UCSD-AML1 (cell line): ENCODE measurements around the gene BTNL3.
"Not testable (repeated sequence)": the region's sequence is repeated elsewhere in the genome, so short reads cannot be mapped to it uniquely, and the experiment has no call there.

Experiments
- DNase-seq: peaks from one replicate; lab custom pipeline; 2025; ENCODE audit not compliant: unreplicated experiment; lab: John Stamatoyannopoulos, UW

Gene BTNL3, protein sequence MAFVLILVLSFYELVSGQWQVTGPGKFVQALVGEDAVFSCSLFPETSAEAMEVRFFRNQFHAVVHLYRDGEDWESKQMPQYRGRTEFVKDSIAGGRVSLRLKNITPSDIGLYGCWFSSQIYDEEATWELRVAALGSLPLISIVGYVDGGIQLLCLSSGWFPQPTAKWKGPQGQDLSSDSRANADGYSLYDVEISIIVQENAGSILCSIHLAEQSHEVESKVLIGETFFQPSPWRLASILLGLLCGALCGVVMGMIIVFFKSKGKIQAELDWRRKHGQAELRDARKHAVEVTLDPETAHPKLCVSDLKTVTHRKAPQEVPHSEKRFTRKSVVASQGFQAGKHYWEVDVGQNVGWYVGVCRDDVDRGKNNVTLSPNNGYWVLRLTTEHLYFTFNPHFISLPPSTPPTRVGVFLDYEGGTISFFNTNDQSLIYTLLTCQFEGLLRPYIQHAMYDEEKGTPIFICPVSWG

DNA sequence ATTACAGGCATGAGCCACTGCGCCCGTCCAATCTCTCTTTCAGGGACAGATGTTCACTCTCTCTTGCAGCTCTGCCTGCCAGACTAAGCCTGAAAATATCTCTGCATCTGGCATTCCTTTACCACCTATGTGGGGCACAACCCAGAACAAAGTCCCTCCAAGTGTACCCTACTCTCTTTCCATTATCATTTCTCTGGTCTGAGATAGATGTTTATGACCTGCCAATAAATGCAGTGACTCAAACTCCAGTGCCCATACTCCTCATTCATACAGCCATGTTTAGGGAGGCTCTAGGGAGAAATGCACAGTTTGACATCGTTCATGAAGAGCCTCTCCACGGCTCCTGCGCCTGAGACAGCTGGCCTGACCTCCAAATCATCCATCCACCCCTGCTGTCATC lies at the start of gene BTNL3:
BTNL3 (plus strand) TSS at position 255 of the 400 bp plus-strand sequence. CDS start 183 bp downstream, outside the sequence.
- no peak for DNase-seq

GRCh38 chr5:180950291-180950949 lies 38.2 kb upstream of the BTNL3 start:
- DNase-seq: no peak

GRCh38 chr5:180959661-180960060 lies 29.0 kb upstream of the BTNL3 start:
- DNase-seq: no peak

DNA sequence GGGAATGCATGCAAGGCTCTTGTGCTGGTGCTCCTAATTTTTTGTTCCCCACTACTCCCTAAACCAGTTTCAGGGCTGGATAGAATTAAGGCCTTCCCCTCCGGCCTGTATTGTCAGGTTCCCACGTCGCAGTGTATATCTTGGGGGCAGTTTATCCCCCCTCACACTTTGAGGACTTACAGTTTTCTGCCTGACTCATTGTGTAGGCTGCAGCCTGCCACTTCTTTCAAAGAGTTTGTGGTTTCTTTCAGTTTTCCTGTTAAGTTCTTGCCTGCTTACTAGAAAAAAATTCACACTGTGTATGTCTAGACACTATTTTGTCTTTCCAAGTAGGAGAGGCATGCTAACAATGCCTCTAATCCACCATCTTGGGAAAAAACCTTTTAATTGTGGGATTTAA lies 28.4 kb upstream of the BTNL3 start:
- no peak for DNase-seq

DNA sequence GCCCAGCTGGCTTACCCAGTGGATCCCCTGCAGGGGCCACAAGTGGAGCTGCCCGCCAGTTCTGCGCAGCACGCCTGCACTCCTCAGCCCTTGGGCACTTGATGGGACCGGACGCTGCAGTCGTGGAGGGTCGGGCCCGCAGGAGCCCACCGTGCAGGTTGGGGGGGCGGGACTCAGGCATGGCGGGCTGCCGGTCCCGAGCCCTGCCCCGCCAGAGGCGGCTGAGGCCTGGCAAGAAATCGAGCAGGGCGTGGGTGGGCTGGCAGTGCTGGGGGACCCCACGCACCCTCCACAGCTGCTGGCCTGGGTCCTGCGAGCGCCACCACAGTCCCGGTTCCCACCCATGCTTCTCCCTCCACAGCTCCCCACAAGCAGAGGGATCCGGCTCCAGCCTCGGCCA lies 19.2 kb upstream of the BTNL3 start:
- DNase-seq: no peak

DNA sequence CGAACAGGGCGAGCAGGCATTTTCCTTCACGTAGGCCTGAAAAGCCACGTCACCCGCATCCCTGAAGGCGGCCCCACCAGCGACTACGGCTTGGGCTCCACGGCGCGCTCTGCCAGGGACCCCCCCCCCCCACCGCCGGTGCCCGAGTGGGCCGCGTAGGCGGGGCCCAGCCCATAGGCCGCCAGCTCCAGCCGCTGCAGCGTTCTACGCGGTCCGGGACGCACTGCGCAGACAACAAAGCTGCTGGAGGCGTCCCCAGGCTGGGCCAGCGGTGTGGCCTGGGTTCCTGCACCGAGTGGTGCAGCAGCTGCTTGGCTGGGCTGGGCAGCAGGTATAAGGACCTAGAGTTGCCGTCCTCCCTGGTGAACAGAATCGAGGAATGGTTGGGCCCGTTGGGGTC lies 18.3 kb upstream of the BTNL3 start:
- no peak for DNase-seq

- DNase-seq: no peak
Measured at GRCh38 chr5:180970875-180971274, 17.8 kb upstream of the BTNL3 start.

DNA sequence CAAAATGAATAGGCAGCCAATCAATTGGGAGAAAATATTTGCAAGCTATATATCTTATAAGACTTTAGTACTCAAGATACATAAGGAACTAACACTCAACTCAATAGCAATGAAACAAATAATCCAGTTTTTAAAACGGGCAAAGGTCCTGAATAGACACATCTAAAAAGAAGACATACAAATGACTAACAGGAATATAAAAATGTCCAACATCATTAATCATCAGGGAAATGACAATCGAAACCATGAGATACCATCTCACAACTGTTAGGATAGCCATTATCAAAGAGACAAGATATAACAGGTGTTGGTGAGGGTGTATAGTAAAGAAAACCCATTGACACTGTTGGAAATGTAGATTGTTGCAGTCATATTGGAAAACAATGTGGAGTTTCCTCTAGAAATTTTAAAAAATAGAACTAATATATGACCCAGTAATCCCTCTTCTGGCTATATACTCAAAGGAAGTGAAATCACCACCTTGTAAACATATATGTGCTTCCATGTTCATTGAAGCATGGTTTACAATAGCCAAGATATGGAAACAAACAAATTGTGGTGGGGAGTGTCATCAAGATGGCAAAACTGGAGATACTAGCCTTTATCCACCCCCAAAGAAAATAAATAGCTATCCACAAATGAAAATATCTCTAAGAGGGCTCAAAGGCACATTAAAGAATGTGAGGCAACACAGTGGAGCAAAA lies 13.9 kb upstream of the BTNL3 start:
- DNase-seq: no peak

GRCh38 chr5:180975338-180975737 lies 13.3 kb upstream of the BTNL3 start:
- no peak for DNase-seq

GRCh38 chr5:180976518-180976917 lies 12.1 kb upstream of the BTNL3 start:
- DNase-seq: no peak

- no peak for DNase-seq
Measured at GRCh38 chr5:180977852-180978251, 10.8 kb upstream of the BTNL3 start.

DNA sequence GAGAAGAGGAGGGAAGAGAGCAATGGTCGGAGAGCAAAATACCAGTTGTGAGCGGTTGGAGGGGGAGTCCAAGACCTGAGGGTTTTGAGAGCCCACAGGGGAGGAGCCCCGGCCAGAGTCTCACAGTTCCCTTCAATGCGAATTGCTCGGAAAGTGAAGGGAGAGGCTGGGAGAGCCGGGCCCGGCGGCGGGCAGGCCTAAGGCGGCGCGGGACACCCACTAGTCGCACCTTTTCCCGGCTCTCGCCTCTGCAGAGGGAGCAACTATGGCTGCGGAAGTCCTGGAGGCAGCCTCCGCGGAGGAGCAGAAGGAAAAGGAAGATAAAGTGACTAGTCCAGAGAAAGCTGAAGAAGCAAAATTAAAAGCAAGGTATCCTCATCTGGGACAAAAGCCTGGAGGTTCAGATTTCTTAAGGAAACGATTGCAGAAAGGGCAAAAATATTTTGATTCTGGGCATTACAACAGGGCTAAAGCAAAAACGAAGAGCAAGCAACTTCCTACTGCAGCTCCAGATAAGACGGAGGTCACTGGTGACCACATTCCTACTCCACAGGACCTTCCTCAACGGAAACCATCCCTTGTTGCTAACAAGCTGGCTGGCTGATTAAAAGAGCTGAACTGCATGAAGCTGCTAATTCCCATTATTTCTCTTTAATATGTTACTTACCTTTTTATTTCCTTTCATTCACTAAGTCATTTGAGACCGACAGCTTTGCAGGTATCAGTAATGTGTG lies 6.5 kb upstream of the BTNL3 start:
- DNase-seq: no peak

DNA sequence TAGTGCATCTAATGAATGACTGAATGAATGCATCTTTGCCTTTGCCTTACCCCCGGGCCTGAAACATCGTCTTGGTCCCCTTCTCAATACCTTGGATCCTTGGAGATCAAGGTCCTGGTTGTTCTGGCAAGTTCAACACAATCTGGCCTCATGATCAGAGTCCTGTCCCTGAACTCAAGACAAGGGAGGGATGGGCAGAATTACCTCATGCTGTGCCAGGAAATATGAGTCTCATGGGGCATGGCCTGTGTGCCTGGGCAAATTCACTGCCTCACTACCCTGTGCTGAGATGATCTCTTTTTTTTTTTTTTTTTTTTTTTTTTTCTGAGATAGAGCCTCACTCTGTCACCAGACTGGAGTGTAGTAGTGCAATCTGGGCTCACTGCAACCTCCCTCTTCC lies 630 bp upstream of the BTNL3 start:
- DNase-seq: no peak

- DNase-seq: no peak
Measured at GRCh38 chr5:180990086-180990881, 1.6 kb downstream of the BTNL3 start.

- DNase-seq: no peak
Measured at GRCh38 chr5:180990882-180991242, 2.2 kb downstream of the BTNL3 start.

DNA sequence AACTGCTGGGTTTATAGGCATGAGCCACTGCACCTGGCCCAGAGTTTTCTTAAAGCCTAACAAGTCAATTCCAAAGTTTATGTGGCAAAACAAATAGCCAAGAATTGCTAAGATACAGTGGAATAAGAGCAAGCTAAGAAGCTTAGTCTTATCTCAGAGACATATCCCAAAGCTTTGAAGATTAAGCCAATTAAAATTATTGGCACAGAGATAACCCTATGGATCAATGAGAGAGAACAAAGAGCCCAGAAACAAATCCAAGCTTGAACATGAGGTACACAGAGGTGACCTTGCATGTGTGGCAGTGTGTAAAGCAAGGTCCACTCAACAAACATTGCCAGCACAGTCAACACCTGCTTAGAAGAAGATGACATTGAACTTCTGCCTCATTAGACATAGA lies 13.3 kb downstream of the BTNL3 start:
- no peak for DNase-seq

DNA sequence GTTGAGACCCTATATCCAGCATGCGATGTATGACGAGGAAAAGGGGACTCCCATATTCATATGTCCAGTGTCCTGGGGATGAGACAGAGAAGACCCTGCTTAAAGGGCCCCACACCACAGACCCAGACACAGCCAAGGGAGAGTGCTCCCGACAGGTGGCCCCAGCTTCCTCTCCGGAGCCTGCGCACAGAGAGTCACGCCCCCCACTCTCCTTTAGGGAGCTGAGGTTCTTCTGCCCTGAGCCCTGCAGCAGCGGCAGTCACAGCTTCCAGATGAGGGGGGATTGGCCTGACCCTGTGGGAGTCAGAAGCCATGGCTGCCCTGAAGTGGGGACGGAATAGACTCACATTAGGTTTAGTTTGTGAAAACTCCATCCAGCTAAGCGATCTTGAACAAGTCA lies 17.1 kb downstream of the BTNL3 start:
- no peak for DNase-seq

- no peak for DNase-seq
Measured at GRCh38 chr5:181008136-181008535, 19.5 kb downstream of the BTNL3 start.

GRCh38 chr5:181010018-181010417 lies 21.4 kb downstream of the BTNL3 start:
- DNase-seq: not testable (repeated sequence)

DNA sequence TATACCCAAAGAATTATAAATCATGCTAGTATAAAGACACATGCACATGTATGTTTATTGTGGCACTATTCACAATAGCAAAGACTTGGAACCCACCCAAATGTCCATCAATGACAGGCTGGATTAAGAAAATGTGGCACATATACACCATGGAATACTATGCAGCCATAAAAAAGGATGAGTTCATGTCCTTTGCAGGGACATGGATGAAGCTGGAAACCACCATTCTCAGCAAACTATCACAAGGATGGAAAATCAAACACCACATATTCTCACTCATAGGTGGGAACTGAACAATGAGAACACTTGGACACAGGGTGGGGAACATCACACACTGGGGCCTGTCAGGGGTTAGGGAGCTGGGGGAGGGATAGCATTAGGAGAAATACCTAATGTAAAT lies 26.0 kb downstream of the BTNL3 start:
- DNase-seq: not testable (repeated sequence)
